Muscle of back (tissue), 11 donors: ENCODE measurements around the gene JPT1. TPM values are rescaled to one million over a fixed set of nuclear protein-coding genes. Genes with fewer than 3 reads are reported as not detected.

Source experiments
- DNase-seq, 3 donors: peaks; one replicate each; pipeline versions ENCODE4 v3.0.0 to v3.0.0-alpha.2; 2013
- polyA plus RNA-seq, 10 donors: library from polyadenylated mRNA; unstranded; fragments of 120-200 nt; gene quantifications; one replicate each; pipeline ENCODE4 v1.2.1, GENCODE V29; 2013; ENCODE audit not compliant: insufficient read length in 10 of 10

JPT1 gene
- polyA plus RNA-seq, 10 donors, result 146 to 366 (median 269) TPM

- DNase-seq, result no peak
These were observed 45.3 kb downstream of the JPT1 start for GRCh38 chr17:75109046-75109406.

- DNase-seq, result peak in 1 of 3 donors; percentile 3
These were observed 46.1 kb downstream of the JPT1 start for GRCh38 chr17:75108193-75108592.

DNA sequence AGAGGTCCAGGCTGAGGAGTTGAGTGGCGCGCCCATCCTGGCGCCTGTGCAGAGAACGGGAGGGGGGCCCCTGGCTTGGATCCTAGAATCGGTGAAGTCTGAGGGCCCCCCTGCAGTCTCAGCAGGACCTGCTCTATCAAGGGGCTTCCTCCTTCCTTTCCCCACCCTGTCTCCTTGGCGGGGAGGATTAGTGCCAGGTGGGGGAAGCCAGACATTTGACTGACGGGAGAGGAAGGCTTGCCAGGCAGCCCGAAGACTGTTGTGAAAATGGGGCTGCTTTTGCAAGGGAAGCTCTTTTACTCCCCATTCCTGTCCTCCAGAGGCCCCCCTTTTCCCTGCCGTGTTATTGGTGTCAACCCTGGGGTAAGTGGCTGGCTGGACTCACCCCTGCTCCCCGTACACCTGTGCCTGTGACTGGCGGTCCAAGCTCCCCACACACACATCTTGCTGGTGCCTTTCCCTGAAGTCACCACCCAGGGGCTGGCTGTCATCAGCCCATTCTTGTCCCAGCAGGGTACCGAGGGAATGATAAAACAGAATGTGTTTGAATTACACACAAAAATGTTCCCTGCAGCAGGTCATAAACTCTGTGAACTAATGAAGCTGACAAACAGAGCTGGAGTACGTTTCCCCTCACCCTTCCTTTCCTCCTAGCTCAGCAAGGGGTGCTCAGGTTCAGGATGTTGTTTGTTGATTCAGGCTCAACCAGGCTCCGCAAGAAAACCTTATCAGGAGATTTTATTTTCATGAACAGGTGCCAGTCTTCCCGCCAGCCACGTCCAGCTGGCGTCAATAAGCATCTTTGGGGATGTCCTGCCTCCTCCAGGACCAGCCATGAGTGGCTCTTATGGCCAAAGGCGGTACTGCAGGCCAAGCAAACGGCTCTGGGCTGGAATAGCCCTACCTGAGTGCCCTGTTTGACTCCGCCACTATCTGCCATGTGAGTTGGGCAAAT lies 48.9 kb downstream of the JPT1 start:
- DNase-seq, result peak in 1 of 3 donors; percentile 36

- no peak for DNase-seq
These were observed 50.4 kb downstream of the JPT1 start for GRCh38 chr17:75103601-75104554.

DNA sequence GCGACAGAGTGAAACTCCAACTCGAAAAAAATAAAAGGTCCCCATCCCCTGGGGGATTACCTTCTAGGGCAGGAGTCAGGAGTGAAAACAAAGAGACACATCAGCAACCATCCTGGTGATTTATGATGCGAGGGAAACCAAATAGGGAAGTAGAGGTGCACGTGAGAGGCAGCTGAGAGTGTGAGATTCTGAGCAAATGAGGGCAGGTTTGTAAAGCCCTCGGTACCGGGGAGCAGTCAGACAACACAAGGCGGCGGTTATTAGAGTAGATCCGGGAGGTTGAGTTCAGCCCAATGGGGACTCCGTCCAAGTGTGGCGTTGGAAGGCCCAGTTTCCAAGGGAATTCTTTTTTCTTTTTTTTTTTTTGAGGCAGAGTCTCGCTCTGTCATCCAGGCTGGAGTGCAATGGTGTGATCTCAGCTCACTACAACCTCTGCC lies 51.9 kb downstream of the JPT1 start:
- DNase-seq, result peak in 1 of 3 donors; percentile 24

DNA sequence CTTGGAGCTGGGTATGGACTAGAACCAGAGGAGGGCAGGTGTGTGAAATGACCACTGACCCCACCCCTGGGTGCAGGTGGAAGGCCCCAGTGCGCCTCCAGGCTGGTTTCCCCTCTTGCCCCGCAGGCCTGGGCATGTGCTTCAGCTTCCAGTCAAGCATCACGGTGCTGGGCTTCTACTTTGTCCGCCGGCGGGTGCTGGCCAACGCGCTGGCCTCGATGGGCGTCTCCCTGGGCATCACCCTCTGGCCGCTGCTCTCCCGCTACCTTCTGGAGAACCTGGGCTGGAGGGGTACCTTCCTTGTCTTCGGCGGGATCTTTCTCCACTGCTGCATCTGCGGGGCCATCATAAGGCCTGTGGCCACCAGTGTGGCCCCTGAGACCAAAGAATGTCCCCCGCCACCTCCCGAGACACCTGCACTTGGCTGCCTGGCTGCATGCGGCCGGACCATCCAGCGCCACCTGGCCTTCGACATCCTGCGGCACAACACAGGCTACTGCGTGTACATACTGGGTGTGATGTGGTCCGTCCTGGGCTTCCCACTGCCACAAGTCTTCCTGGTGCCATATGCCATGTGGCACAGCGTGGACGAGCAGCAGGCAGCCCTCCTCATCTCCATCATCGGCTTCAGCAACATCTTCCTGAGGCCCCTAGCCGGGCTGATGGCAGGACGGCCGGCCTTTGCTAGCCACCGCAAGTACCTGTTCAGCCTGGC lies 54.3 kb downstream of the JPT1 start:
- DNase-seq, result peak in 1 of 3 donors; percentile 2

DNA sequence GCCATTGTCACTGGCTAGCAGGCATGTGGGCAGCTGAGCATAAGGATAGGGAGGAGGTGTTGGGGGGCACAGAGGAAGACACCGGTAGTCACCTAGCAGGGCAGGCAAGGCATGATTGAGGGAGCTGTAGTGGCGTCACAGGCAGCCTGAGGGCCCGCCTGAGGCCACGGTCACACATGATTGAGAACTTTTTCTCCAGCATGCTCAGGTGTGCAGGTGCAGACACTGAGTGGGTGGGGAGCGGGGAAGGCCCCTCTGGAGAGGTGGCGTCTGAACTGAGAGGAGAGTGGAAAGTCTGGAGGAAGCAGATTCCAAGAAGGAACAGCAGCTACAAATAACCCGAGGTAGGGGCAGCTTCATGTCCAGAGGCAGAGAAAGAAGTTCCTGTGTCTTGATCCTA lies 55.5 kb downstream of the JPT1 start:
- DNase-seq, result no peak

DNA sequence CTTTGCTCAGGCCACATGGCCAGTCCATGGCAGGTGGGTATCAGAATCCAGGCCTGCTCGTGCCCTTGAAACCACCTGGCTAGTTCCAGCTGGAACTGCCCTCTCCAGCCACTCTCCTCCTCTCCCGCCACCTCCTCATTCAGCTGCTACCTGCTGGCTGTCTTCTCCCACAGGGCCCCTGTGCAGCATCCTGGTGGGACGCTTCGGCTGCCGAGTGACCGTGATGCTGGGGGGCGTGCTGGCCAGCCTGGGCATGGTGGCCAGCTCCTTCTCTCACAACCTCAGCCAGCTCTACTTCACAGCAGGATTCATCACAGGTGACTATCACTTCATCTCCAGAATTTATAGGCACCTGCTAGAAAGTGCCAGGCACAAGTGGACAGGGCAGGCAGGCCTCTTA lies 56.4 kb downstream of the JPT1 start:
- DNase-seq, result peak in 1 of 3 donors; percentile 0

DNA sequence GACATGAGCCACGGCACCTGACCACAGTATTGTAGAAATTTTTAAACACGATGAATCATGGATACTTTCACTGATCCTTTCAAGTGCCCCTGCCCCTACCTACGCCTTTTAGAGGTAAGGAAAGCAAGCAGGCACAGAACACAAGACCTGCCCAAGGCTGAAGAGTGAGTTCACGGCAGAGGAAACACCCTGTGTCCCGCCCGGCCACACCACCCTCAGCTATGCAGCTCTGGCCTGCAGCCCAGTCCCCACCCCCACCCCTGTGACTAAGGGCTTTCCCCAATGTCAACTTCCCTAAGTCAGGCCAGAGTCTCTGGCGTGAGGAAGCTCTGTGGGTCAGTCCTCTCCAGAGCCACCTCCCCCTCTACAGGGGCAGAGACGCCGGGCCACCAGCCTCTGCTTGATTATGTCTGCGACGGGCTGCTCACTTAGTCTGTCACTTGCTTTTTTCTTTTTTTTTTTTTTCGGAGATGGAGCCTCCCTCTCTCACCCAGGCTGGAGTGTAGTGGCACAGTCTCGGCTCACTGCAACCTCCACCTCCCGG lies 58.2 kb downstream of the JPT1 start:
- DNase-seq, result peak in 2 of 3 donors; percentile 46 to 70

GRCh38 chr17:75094871-75095399 lies 59.4 kb downstream of the JPT1 start:
- peak in 1 of 3 donors; percentile 3 for DNase-seq

- peak in 1 of 3 donors; percentile 0 for DNase-seq
These were observed 60.7 kb downstream of the JPT1 start for GRCh38 chr17:75093548-75094158.

DNA sequence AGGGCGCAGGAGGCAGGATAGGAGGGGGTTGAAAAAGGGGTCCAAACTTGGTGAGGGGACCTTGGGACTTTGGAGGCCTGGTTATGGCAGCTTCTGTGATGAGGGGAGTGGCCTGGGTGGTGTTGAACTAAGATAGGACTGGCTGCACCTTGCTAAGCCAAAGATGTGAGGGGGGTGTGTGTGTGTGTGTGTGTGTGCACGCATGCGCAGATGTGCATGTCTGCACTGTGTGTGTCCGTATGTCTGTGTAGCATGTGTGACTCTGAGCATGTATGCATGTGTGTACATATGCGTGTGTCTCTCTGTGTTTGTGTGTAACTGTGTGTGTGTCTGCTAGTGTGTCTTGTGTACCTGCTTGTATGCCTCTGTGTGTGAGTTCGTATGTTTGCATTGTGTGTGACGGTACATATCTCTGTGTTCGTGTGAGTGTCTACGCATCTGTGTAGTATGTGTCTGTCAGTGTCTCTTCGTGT lies 62.4 kb downstream of the JPT1 start:
- DNase-seq, result peak in 1 of 3 donors; percentile 32

DNA sequence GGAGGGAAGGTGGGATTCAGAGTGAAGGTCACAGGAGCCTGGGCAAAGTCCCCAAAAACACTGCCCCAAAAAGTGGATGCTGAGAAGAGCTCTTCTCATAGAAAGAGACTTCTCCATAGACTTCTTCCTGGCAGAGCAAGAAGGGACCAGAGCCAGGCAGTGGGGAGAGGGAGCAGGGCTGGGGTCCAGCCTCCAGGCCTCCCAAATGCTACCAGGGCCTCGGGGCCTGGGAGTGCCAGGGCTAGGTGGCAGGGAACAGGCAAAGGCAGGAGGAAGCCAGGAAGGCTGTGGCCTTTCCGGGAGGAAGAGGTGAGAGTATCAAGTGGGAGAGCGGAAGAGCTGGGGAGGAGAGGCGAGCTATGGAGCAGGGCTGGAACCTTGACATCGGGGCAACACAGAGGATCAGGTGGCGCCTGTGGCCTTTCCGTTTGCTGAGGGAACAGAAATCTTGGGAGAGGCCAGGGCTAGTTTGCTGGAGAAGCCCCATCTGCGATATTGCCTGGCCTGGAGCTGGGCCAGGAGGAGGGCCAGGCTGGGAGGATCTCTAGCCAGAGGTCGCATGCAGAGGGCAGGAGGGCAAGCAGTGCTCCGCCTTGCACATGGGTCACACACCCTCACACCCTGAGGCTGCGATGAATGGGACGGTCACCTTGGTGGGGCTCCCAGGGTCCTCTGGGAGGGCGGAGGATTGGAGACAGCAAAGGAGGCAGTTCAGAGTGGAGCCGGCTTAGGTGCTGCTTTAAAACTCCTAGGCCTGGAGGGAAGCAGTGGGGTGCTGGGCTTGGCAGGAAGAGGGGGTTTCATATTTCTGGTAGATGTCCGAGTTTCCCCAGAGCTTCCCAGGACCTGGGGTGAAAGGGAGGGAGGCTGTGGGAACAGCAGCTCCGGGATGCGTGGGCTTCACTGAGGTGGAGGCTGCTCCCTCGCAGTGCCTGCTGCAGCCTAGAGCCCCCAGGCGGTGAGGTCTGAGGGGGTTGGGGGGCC lies 63.1 kb downstream of the JPT1 start:
- DNase-seq, result peak in 1 of 3 donors; percentile 51

GRCh38 chr17:75088465-75089417 lies 65.6 kb downstream of the JPT1 start:
- peak in 1 of 3 donors; percentile 59 for DNase-seq

DNA sequence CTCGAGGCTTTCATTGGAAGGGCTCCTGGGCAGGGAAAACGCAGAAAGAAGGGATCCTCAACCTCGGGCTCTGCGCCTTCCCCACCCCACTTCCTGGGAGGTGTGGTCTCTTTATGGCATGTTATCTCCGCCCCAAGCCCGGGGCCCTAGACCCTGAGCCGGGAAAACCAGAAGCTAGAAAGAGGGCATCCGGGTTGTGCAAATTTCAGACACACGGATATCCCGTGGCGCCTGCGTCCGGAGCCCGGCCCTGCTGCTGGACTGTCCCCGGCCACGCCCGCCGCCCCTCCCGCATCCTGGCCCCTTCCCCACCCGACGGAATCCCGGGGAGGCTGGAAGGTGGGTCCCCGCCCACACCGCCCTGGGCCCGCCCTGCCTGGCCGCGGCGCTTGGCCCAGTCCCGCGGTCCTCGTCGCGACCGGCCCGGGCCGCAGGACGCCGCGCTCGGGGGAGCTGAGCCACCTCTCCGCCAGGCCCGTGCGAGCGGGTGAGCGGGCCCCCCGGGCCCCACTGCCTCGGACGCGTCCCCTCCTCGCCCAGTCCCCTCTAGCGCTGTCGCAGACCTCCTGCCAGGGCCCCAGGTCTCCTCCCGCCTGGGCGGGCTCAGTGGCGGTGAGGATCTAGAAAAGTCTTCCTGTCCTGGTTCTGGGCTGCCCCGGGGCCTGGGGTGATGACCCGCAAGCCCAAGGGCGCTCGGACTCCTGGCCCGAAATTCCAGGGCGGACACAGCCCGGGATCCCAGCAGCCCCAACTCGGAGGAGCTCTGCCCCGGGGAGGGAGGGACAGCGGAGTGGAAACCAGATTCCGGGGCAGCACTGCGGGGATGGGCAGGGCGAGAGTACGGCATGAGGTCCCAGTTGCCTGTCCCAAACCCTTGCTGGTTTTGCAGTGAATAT lies 66.5 kb downstream of the JPT1 start, which contains the start of gene SLC16A5:
Gene SLC16A5 (plus strand): TSS at position 397 of the 896 bp plus-strand sequence. CDS start 5,683 bp downstream, outside the sequence.
- peak; percentile 68 to 92 (median 76) for DNase-seq

DNA sequence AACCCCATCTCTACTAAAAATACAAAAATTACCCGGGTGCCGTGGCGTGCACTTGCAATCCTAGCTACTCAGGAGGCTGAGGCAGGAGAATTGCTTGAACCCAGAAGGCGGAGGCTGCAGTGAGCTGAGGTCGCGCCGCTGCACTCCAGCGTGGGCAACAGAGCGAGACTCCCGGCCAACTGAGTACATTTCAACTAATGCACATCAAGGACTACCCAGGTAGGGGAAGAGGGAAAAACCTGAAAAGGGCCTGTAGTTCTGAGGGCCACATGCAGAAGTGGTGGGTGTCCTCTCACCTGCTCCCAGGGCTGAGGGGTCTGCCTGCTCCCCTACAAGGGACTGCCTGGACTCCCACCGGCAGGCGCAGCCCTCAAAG lies 67.1 kb downstream of the JPT1 start:
- peak in 1 of 3 donors; percentile 16 for DNase-seq
